Endodermal cell (in vitro differentiated cells): ENCODE results near the gene SLC22A16. TPM values are rescaled to one million over a fixed set of nuclear protein-coding genes. Genes with fewer than 3 reads are reported as not detected.

Experiments
- DNase-seq: peaks from one replicate; pipeline ENCODE4 v3.0.0-alpha.2; 2017
- H3K27ac ChIP-seq: 2 replicates; pipeline ENCODE4 v1.5.1; 2013; ENCODE audit warnings: mild to moderate bottlenecking, low read depth, low read length, moderate library complexity
- H3K27me3 ChIP-seq: 2 replicates; pipeline ENCODE4 v1.6.1; 2013; ENCODE audit warnings: mild to moderate bottlenecking, low read length, moderate library complexity; ENCODE audit not compliant: insufficient read depth, control insufficient read depth, poor library complexity, severe bottlenecking
- H3K36me3 ChIP-seq: 2 replicates; pipeline ENCODE4 v1.7.0; 2013; ENCODE audit warnings: mild to moderate bottlenecking, low read length, moderate library complexity; ENCODE audit not compliant: control insufficient read depth, insufficient read depth
- H3K4me1 ChIP-seq: one replicate; pipeline ENCODE4 v1.7.0; 2013; ENCODE audit warnings: low read length; ENCODE audit not compliant: control insufficient read depth, insufficient read depth
- H3K4me3 ChIP-seq: 2 replicates; pipeline ENCODE4 v1.5.1; 2013; ENCODE audit warnings: mild to moderate bottlenecking, low read length, moderate library complexity
- H3K9ac ChIP-seq: 2 replicates; pipeline ENCODE4 v1.6.1; 2013; ENCODE audit warnings: mild to moderate bottlenecking, low read length, moderate library complexity; ENCODE audit not compliant: poor library complexity, severe bottlenecking; ENCODE audit errors: extremely low read depth
- H3K9me3 ChIP-seq: 2 replicates; pipeline ENCODE4 v1.6.1; 2013; ENCODE audit warnings: mild to moderate bottlenecking, low read length, moderate library complexity; ENCODE audit not compliant: control insufficient read depth
- H3K27ac Mint-ChIP-seq: 2 replicates; pipeline ENCODE4 v1.8.0; 2020; ENCODE audit warnings: mixed read lengths
- H3K27me3 Mint-ChIP-seq: 2 replicates; pipeline ENCODE4 v1.8.0; 2021; ENCODE audit warnings: mild to moderate bottlenecking, mixed read lengths; ENCODE audit not compliant: insufficient read depth
- H3K36me3 Mint-ChIP-seq: 2 replicates; pipeline ENCODE4 v1.8.0; 2020; ENCODE audit warnings: low read depth, mixed read lengths
- H3K4me1 Mint-ChIP-seq: 2 replicates; pipeline ENCODE4 v1.8.0; 2020; ENCODE audit warnings: mixed read lengths
- H3K4me3 Mint-ChIP-seq: 2 replicates; pipeline ENCODE4 v1.8.0; 2020; ENCODE audit warnings: mild to moderate bottlenecking, moderate library complexity, mixed read lengths
- H3K9me3 Mint-ChIP-seq: 2 replicates; pipeline ENCODE4 v1.8.0; 2020; ENCODE audit warnings: mild to moderate bottlenecking, mixed read lengths
- WGBS, 2 experiments: methylation state at CpG; one replicate each; pipeline versions ENCODE4 v1.1.5 to v1.1.7; 2013; ENCODE audit warnings: missing lambda C conversion rate in 2 of 2, mixed read lengths in 1 of 2; ENCODE audit not compliant: insufficient coverage in 1 of 2, insufficient read length in 1 of 2; 5-methylcytosine and 5-hydroxymethylcytosine counted together
- total RNA-seq, 2 donors: library from RNA; stranded (reverse); fragmentation: NEBNext Ultra II Directional in 1 of 2; extraction: Animal tissue kit (Norgen Biotek cat#: 25700) in 1 of 2; gene quantifications; 2 replicates in 1 of 2; 3 replicates in 1 of 2; pipeline ENCODE4 v1.2.1, GENCODE V29; 2021
- TF ChIP-seq, protein P1 (sequence below): fragments of 200-600 bp; sonication (generic); conservative IDR thresholded peaks from 2 replicates; pipeline ENCODE4 v1.5.0; 2021; ENCODE audit warnings: antibody characterized with exemption, mild to moderate bottlenecking

Gene SLC22A16
- total RNA-seq, 2 donors from 2014 or later, result not detected

DNA sequence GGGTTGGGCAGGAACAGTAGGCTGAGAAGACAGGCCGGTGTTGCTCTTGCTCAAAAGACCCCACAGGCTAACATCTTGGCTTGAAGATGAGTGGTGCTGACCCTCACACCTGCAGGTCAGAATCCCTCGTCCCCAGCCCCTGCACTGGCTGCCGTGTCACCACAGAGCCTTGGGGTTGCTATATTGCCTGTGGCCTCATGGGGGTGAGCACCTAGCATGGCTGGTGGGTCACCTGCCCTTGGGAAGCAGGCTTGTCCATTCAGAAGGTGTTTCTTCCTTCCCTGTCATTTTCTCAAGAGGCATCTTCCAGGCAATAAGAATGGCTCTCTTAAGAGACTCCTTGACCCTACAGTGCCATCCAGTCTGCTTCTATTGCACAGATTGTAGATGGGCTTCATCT is 7.7 kb downstream of the SLC22A16 start:
- DNase-seq, result peak; percentile 64
- Histone ChIP-seq H3K9me3 (peaks cover 18% of the 10 kb centered on the region), H3K27ac (no peak overlapping the region), H3K27me3 (no peaks in the 10 kb centered on the region), H3K4me1 (no peaks in the 10 kb centered on the region), H3K36me3 (no peaks in the 10 kb centered on the region), H3K4me3 (no peak overlapping the region), H3K9ac (no peak overlapping the region)
- no peaks in the 10 kb centered on the region for H3K4me1 Mint-ChIP-seq
- H3K9me3 Mint-ChIP-seq, result peaks cover 17% of the 10 kb centered on the region
- WGBS, 2 experiments, result 80 to 90% methylated on average over 2 to 3 of the region's 3 CpGs
- TF ChIP-seq, protein P1, sequence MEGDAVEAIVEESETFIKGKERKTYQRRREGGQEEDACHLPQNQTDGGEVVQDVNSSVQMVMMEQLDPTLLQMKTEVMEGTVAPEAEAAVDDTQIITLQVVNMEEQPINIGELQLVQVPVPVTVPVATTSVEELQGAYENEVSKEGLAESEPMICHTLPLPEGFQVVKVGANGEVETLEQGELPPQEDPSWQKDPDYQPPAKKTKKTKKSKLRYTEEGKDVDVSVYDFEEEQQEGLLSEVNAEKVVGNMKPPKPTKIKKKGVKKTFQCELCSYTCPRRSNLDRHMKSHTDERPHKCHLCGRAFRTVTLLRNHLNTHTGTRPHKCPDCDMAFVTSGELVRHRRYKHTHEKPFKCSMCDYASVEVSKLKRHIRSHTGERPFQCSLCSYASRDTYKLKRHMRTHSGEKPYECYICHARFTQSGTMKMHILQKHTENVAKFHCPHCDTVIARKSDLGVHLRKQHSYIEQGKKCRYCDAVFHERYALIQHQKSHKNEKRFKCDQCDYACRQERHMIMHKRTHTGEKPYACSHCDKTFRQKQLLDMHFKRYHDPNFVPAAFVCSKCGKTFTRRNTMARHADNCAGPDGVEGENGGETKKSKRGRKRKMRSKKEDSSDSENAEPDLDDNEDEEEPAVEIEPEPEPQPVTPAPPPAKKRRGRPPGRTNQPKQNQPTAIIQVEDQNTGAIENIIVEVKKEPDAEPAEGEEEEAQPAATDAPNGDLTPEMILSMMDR, result peak; percentile 57
- H3K27me3 Mint-ChIP-seq, result peaks cover 2% of the 10 kb centered on the region
- no peak overlapping the region for H3K4me3 Mint-ChIP-seq
- no peaks in the 10 kb centered on the region for H3K36me3 Mint-ChIP-seq
- no peak overlapping the region for H3K27ac Mint-ChIP-seq

DNA sequence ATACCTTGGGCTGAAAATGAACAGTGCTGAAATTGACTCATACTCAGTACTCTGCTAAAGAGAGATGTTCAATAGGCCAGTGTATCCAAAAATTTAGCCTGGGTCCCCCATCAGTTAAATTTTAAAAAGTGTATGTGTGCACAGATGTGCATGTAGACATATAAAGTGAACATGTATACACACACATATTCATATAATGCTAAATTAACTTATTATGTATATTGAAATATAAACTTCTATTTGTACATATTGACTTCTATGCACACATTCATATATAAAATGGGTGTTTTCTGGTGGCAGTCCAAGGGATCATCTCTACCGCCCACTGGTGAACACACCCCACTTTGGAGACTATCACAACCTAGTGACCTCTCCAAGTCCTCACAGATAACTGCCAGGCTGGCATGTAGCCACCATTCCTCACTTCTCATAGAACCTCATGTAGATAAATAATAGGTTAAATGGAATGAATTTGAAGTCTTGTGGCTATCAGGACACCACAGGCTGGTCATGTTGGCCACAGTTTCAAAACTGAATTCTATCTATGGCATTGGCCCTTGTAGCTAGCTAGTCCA is 8.8 kb downstream of the SLC22A16 start:
- DNase-seq, result no peak

DNA sequence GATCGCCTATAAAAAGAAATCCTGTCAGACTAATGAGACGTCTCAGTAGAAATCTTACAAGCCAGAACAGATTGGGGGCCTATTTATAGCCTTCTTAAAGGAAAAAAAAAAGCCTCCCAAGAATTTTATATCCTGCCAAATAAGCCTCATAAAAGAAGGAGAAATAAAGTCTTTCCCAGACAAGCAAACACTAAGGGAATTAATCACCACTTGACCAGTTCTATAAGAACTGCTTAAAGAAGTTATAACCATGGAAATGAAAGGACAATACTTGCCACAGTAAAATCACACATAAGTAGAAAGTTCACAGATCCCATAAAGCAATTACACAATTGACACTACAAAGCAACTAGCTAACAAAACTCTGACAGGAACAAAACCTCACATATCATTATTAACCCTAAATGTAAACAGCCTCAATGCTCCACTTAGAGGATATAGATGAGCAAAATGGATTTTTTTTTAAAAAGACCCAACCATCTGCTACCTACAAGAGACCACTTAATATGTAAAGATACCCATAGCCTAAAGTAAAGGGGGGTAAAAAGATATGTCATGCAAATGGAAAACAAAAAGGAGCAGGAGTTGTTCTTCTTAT is 13.4 kb downstream of the SLC22A16 start:
- Mint-ChIP-seq H3K4me1 (no peaks in the 10 kb centered on the region), H3K36me3 (peaks cover 2% of the 10 kb centered on the region), H3K27me3 (no peaks in the 10 kb centered on the region), H3K27ac (no peak overlapping the region), H3K9me3 (peaks cover 38% of the 10 kb centered on the region), H3K4me3 (no peak overlapping the region)
- Histone ChIP-seq H3K9me3 (peaks cover 45% of the 10 kb centered on the region), H3K9ac (no peak overlapping the region), H3K27me3 (no peaks in the 10 kb centered on the region), H3K4me1 (no peaks in the 10 kb centered on the region), H3K36me3 (no peaks in the 10 kb centered on the region), H3K4me3 (peak overlapping the region; percentile 29), H3K27ac (no peak overlapping the region)
- DNase-seq, result no peak
- TF ChIP-seq, protein P1, result no peak
- whole genome bisulfite sequencing, 2 experiments, result 91 to 94% methylated on average over 2 of the region's 2 CpGs

More for the DNA sequence above, 8.8 kb downstream of the SLC22A16 start:
- H3K36me3 Mint-ChIP-seq, result peaks cover 2% of the 10 kb centered on the region
- TF ChIP-seq, protein P1, result no peak
- H3K9me3 Mint-ChIP-seq, result peaks cover 24% of the 10 kb centered on the region
- Histone ChIP-seq H3K27me3 (no peaks in the 10 kb centered on the region), H3K9ac (no peak overlapping the region), H3K27ac (no peak overlapping the region), H3K36me3 (no peaks in the 10 kb centered on the region), H3K9me3 (peaks cover 27% of the 10 kb centered on the region), H3K4me1 (no peaks in the 10 kb centered on the region), H3K4me3 (no peak overlapping the region)
- H3K4me1 Mint-ChIP-seq, result no peaks in the 10 kb centered on the region
- no peak overlapping the region for H3K27ac Mint-ChIP-seq
- H3K4me3 Mint-ChIP-seq, result no peak overlapping the region
- H3K27me3 Mint-ChIP-seq, result peaks cover 2% of the 10 kb centered on the region
- WGBS, 2 experiments, result 86% methylated on average over 1 of the region's 1 CpG; no CpG with 5 or more reads in 1 of the 2 experiments
